ENCODE data around the gene GRK5. TPM values are rescaled to one million over a fixed set of nuclear protein-coding genes. Genes with fewer than 3 reads are reported as not detected.

The GRK5 gene
- total RNA-seq, 1 experiment from 2014 or later = 1.2 TPM

DNA sequence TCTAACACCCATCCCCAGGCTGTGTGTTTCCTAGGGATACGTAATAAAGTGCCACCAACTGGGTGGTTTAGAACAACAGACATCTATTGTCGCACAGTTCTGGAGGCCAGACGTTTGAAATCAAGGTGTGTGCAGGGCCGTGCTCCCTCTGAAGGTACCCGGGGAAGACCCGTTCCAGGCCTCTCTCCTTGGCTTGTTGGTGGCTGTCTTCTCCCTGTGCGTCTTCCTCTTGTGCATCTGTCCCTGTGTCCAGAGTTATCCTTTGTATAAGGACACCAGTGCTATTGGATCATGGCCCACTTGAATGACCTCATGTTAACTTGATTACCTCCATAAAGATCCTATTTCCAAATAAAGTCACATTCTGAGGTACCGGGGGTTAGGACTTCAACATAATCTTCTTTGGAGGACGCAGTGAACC lies 15.6 kb downstream of the GRK5 start:
- H3K23ac ChIP-seq (ENCODE audit: insufficient read length, low read depth, low read length) = no peak overlapping the region
- Mint-ChIP-seq H3K36me3 (ENCODE audit: insufficient read depth in 1 of 3, low read depth in 3 of 3) (no peaks in the 10 kb centered on the region), H3K4me3 (no peak overlapping the region), H3K4me1 (peaks cover 22% of the 10 kb centered on the region in 2 experiments), H3K27ac (no peak overlapping the region), H3K27me3 (ENCODE audit: low read depth) (no peaks in the 10 kb centered on the region), H3K9me3 (no peaks in the 10 kb centered on the region; a peak in 1 of 5 replicates)
- H2BK5ac ChIP-seq (ENCODE audit: insufficient read length, low read length) = no peak overlapping the region
- no peaks in the 10 kb centered on the region for H3K9me3 ChIP-seq (ENCODE audit: control insufficient read depth, low read depth, low read length)
- no peak overlapping the region for H4K8ac ChIP-seq (replicated peaks; ENCODE audit: insufficient read length, low read depth, low read length)
- H2BK120ac ChIP-seq (ENCODE audit: low read depth, low read length, poor library complexity, severe bottlenecking) = no peak overlapping the region
- H3K23me2 ChIP-seq (ENCODE audit: insufficient read length, low read depth, low read length, poor library complexity, severe bottlenecking) = no peaks in the 10 kb centered on the region
- no peak overlapping the region for H3K4ac ChIP-seq (ENCODE audit: low read depth, low read length)
- no peak overlapping the region for H3K14ac ChIP-seq (ENCODE audit: insufficient read depth, low read length)
- TF ChIP-seq, protein P1, sequence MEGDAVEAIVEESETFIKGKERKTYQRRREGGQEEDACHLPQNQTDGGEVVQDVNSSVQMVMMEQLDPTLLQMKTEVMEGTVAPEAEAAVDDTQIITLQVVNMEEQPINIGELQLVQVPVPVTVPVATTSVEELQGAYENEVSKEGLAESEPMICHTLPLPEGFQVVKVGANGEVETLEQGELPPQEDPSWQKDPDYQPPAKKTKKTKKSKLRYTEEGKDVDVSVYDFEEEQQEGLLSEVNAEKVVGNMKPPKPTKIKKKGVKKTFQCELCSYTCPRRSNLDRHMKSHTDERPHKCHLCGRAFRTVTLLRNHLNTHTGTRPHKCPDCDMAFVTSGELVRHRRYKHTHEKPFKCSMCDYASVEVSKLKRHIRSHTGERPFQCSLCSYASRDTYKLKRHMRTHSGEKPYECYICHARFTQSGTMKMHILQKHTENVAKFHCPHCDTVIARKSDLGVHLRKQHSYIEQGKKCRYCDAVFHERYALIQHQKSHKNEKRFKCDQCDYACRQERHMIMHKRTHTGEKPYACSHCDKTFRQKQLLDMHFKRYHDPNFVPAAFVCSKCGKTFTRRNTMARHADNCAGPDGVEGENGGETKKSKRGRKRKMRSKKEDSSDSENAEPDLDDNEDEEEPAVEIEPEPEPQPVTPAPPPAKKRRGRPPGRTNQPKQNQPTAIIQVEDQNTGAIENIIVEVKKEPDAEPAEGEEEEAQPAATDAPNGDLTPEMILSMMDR (conservative IDR thresholded peaks at IDR 0.05) = no peak
- H4K20me1 ChIP-seq (ENCODE audit: control insufficient read depth, insufficient read depth, insufficient read length) = no peaks in the 10 kb centered on the region
- no peak overlapping the region for H2AK5ac ChIP-seq (ENCODE audit: insufficient read length, low read length)
- H3T11ph ChIP-seq (ENCODE audit: low read length) = no peak overlapping the region
- no peak overlapping the region for H3K4me2 ChIP-seq (ENCODE audit: insufficient read depth, insufficient read length, low read length)
- H2BK12ac ChIP-seq (ENCODE audit: insufficient read length, low read depth, low read length) = no peak overlapping the region
- no peaks in the 10 kb centered on the region for H3K79me1 ChIP-seq (ENCODE audit: insufficient read depth, low read depth, low read length, poor library complexity, severe bottlenecking)
- H3K56ac ChIP-seq (ENCODE audit: insufficient read length, low read depth, low read length) = no peak overlapping the region
- no peak overlapping the region for H4K91ac ChIP-seq (ENCODE audit: insufficient read length, low read depth, low read length)
- H4K5ac ChIP-seq (ENCODE audit: insufficient read length, low read depth, low read length) = no peak overlapping the region
- H2BK20ac ChIP-seq (ENCODE audit: low read depth, low read length, poor library complexity, severe bottlenecking) = no peak overlapping the region
- H3K27me3 ChIP-seq (ENCODE audit: insufficient read depth, low read length) = no peaks in the 10 kb centered on the region
- WGBS (ENCODE audit: extremely low coverage, insufficient read length, low lambda C conversion rate) = no CpG with 5 or more reads among the region's 9 CpGs
- H2BK15ac ChIP-seq (ENCODE audit: low read depth, low read length) = no peak overlapping the region
- H3K27ac ChIP-seq (ENCODE audit: insufficient read length, low read depth, low read length) = no peak overlapping the region
- H3K18ac ChIP-seq (ENCODE audit: insufficient read length, low read depth, low read length) = no peak overlapping the region
- H2AFZ ChIP-seq (ENCODE audit: low read length) = no peak overlapping the region
- H3K9ac ChIP-seq (ENCODE audit: extremely low read depth, insufficient read length, low read length) = no peak overlapping the region
- DNase-seq = no peak
- peaks cover 8% of the 10 kb centered on the region; the same call in 1 of the 2 replicates for H3K4me1 ChIP-seq (ENCODE audit: insufficient read depth, low read length)
- no peaks in the 10 kb centered on the region for H3K79me2 ChIP-seq (ENCODE audit: insufficient read depth, low read length)

All from H9 (cell line).